ENCODE measurements around the gene NEK7.

Gene NEK7

GRCh38 chr1:198367296-198367695 is 210.5 kb downstream of the NEK7 start:
- no peak overlapping the region for H3K4me3 ChIP-seq (ENCODE audit: insufficient read depth, low read length, poor library complexity, severe bottlenecking)
- TF ChIP-seq EZH2phosphoT487 (conservative IDR thresholded peaks at IDR 0.05; ENCODE audit: low read length) (no peak), CTCF (IDR thresholded peaks at IDR 0.05; ENCODE audit: insufficient read depth, low read length, poor library complexity, severe bottlenecking) (no peak)
- no peaks in the 10 kb centered on the region for H3K79me2 ChIP-seq (ENCODE audit: insufficient read depth, low read length)
- H3K36me3 ChIP-seq (ENCODE audit: low read length): no peaks in the 10 kb centered on the region
- H3K9me2 ChIP-seq (replicated peaks; ENCODE audit: insufficient read depth, low read length): no peaks in the 10 kb centered on the region
- no peaks in the 10 kb centered on the region for H3K9me3 ChIP-seq (ENCODE audit: insufficient read depth, low read length)
- H4K20me1 ChIP-seq (ENCODE audit: low read depth, low read length): no peaks in the 10 kb centered on the region
- H3K27me3 ChIP-seq (ENCODE audit: low read length): no peaks in the 10 kb centered on the region
- H3K4me2 ChIP-seq (ENCODE audit: low read depth, low read length, poor library complexity, severe bottlenecking): no peak overlapping the region
- H2AFZ ChIP-seq (ENCODE audit: low read depth, low read length, severe bottlenecking): no peak overlapping the region
- H3F3A ChIP-seq (ENCODE audit: insufficient read depth): no peaks in the 10 kb centered on the region
- H3K9ac ChIP-seq (ENCODE audit: low read length): no peak overlapping the region
- H3K27ac ChIP-seq (ENCODE audit: low read depth, low read length): no peak overlapping the region

DNA sequence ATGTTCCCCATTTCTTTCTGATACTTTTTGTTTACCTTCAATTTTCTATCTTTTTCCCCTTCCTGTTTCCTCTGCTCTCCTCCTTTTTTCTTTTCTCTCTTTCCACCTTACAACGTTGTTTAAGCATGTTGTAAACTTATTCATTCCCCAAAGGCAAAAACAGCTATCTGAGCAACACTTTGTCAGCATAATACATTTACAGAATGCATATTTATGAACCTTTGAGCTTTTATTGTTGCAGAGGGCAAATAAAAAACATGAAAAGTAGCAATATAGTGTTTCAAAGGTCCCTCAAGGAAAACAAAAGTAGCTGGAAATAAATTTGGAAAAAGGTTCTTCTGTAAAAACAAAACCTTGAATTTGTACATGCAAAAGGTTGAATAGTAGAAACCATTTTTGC is 214.2 kb downstream of the NEK7 start:
- no peak overlapping the region for H3K27ac ChIP-seq (ENCODE audit: low read depth, low read length)
- no peak for TF ChIP-seq CTCF (IDR thresholded peaks at IDR 0.05; ENCODE audit: insufficient read depth, low read length, poor library complexity, severe bottlenecking)
- no peak for TF ChIP-seq EZH2phosphoT487 (conservative IDR thresholded peaks at IDR 0.05; ENCODE audit: low read length)

More for the DNA sequence above, 214.2 kb downstream of the NEK7 start:
- no peak overlapping the region for H3K4me2 ChIP-seq (ENCODE audit: low read depth, low read length, poor library complexity, severe bottlenecking)
- no peak overlapping the region for H3K4me3 ChIP-seq (ENCODE audit: insufficient read depth, low read length, poor library complexity, severe bottlenecking)
- H2AFZ ChIP-seq (ENCODE audit: low read depth, low read length, severe bottlenecking): no peak overlapping the region
- H3F3A ChIP-seq (ENCODE audit: insufficient read depth): no peaks in the 10 kb centered on the region
- no peaks in the 10 kb centered on the region for H3K9me2 ChIP-seq (replicated peaks; ENCODE audit: insufficient read depth, low read length)
- H3K27me3 ChIP-seq (ENCODE audit: low read length): no peaks in the 10 kb centered on the region
- H3K79me2 ChIP-seq (ENCODE audit: insufficient read depth, low read length): no peaks in the 10 kb centered on the region
- H3K9ac ChIP-seq (ENCODE audit: low read length): no peak overlapping the region
- no peaks in the 10 kb centered on the region for H4K20me1 ChIP-seq (ENCODE audit: low read depth, low read length)
- H3K9me3 ChIP-seq (ENCODE audit: insufficient read depth, low read length): no peaks in the 10 kb centered on the region
- no peaks in the 10 kb centered on the region for H3K36me3 ChIP-seq (ENCODE audit: low read length)
